Measurements from ENCODE around the gene RHOT1.
A peak's percentile ranks its signal among the peaks of the same experiment; 100 is the strongest.
"Not testable (repeated sequence)": the region's sequence is repeated elsewhere in the genome, so short reads cannot be mapped to it uniquely, and the experiment has no call there.

RHOT1 gene

GRCh38 chr17:32114536-32114935, 27.8 kb upstream of the RHOT1 start:
- Mint-ChIP-seq H3K4me1 (ENCODE audit: low read depth) (peaks cover 8% of the 10 kb centered on the region), H3K27ac (no peak overlapping the region), H3K36me3 (ENCODE audit: low read depth) (no peaks in the 10 kb centered on the region), H3K9me3 (no peaks in the 10 kb centered on the region), H3K4me3 (no peak overlapping the region), H3K27me3 (ENCODE audit: low read depth) (peaks cover 7% of the 10 kb centered on the region)
- no peak for DNase-seq (ENCODE audit: low spot score)

- H3K4me1 Mint-ChIP-seq (ENCODE audit: low read depth); H3K27me3 Mint-ChIP-seq (ENCODE audit: low read depth); H3K9me3 Mint-ChIP-seq; H3K27ac Mint-ChIP-seq; DNase-seq (ENCODE audit: low spot score); H3K36me3 Mint-ChIP-seq (ENCODE audit: low read depth); H3K4me3 Mint-ChIP-seq: not testable (repeated sequence)
Observed at GRCh38 chr17:32115546-32115945, 26.8 kb upstream of the RHOT1 start.

GRCh38 chr17:32116937-32117336, 25.4 kb upstream of the RHOT1 start:
- Mint-ChIP-seq H3K9me3 (no peaks in the 10 kb centered on the region), H3K4me3 (no peak overlapping the region), H3K4me1 (ENCODE audit: low read depth) (peaks cover 5% of the 10 kb centered on the region)

GRCh38 chr17:32117399-32117798, 24.9 kb upstream of the RHOT1 start:
- DNase-seq (ENCODE audit: low spot score), result no peak
- Mint-ChIP-seq H3K27ac (no peak overlapping the region), H3K36me3 (ENCODE audit: low read depth) (no peaks in the 10 kb centered on the region), H3K4me1 (ENCODE audit: low read depth) (peaks cover 5% of the 10 kb centered on the region), H3K9me3 (no peaks in the 10 kb centered on the region), H3K27me3 (ENCODE audit: low read depth) (peaks cover 14% of the 10 kb centered on the region), H3K4me3 (no peak overlapping the region)

More at GRCh38 chr17:32116937-32117336, 25.4 kb upstream of the RHOT1 start:
- H3K36me3 Mint-ChIP-seq (ENCODE audit: low read depth), result no peaks in the 10 kb centered on the region
- H3K27ac Mint-ChIP-seq, result no peak overlapping the region
- H3K27me3 Mint-ChIP-seq (ENCODE audit: low read depth), result peaks cover 14% of the 10 kb centered on the region
- no peak for DNase-seq (ENCODE audit: low spot score)

GRCh38 chr17:32118088-32118487, 24.2 kb upstream of the RHOT1 start:
- H3K4me1 Mint-ChIP-seq (ENCODE audit: low read depth); H3K4me3 Mint-ChIP-seq; H3K27ac Mint-ChIP-seq; H3K9me3 Mint-ChIP-seq; H3K36me3 Mint-ChIP-seq (ENCODE audit: low read depth); DNase-seq (ENCODE audit: low spot score): not testable (repeated sequence)
- H3K27me3 Mint-ChIP-seq (ENCODE audit: low read depth), result peaks cover 14% of the 10 kb centered on the region

- Mint-ChIP-seq H3K36me3 (ENCODE audit: low read depth) (no peaks in the 10 kb centered on the region), H3K27me3 (ENCODE audit: low read depth) (peaks cover 14% of the 10 kb centered on the region), H3K4me1 (ENCODE audit: low read depth) (peaks cover 2% of the 10 kb centered on the region), H3K9me3 (no peaks in the 10 kb centered on the region), H3K27ac (no peak overlapping the region), H3K4me3 (no peak overlapping the region)
- DNase-seq (ENCODE audit: low spot score), result no peak
Observed at GRCh38 chr17:32118835-32119234, 23.5 kb upstream of the RHOT1 start.

- no peak overlapping the region for H3K4me3 Mint-ChIP-seq
- H3K36me3 Mint-ChIP-seq (ENCODE audit: low read depth), result no peaks in the 10 kb centered on the region
- no peaks in the 10 kb centered on the region for H3K9me3 Mint-ChIP-seq
- peaks cover 14% of the 10 kb centered on the region for H3K27me3 Mint-ChIP-seq (ENCODE audit: low read depth)
- peaks cover under 1% of the 10 kb centered on the region for H3K4me1 Mint-ChIP-seq (ENCODE audit: low read depth)
- no peak for DNase-seq (ENCODE audit: low spot score)
- H3K27ac Mint-ChIP-seq, result no peak overlapping the region
Observed at GRCh38 chr17:32120141-32120540, 22.2 kb upstream of the RHOT1 start.

- no peak overlapping the region for H3K27ac Mint-ChIP-seq
- no peaks in the 10 kb centered on the region for H3K36me3 Mint-ChIP-seq (ENCODE audit: low read depth)
Observed at GRCh38 chr17:32120716-32121115, 21.6 kb upstream of the RHOT1 start.

GRCh38 chr17:32123782-32124181, 18.5 kb upstream of the RHOT1 start:
- no peak overlapping the region for H3K27ac Mint-ChIP-seq
- no peak for DNase-seq (ENCODE audit: low spot score)
- H3K27me3 Mint-ChIP-seq (ENCODE audit: low read depth), result peaks cover 7% of the 10 kb centered on the region
- H3K9me3 Mint-ChIP-seq, result no peaks in the 10 kb centered on the region
- H3K36me3 Mint-ChIP-seq (ENCODE audit: low read depth), result peaks cover 5% of the 10 kb centered on the region
- H3K4me1 Mint-ChIP-seq (ENCODE audit: low read depth), result peaks cover 12% of the 10 kb centered on the region
- no peak overlapping the region for H3K4me3 Mint-ChIP-seq

More at GRCh38 chr17:32120716-32121115, 21.6 kb upstream of the RHOT1 start:
- no peaks in the 10 kb centered on the region for H3K9me3 Mint-ChIP-seq
- no peak for DNase-seq (ENCODE audit: low spot score)
- H3K4me3 Mint-ChIP-seq, result no peak overlapping the region
- H3K27me3 Mint-ChIP-seq (ENCODE audit: low read depth), result peaks cover 14% of the 10 kb centered on the region
- H3K4me1 Mint-ChIP-seq (ENCODE audit: low read depth), result peaks cover 2% of the 10 kb centered on the region

- Mint-ChIP-seq H3K4me1 (ENCODE audit: low read depth) (peaks cover 18% of the 10 kb centered on the region), H3K9me3 (no peaks in the 10 kb centered on the region), H3K27ac (peak overlapping the region; percentile 56), H3K36me3 (ENCODE audit: low read depth) (peaks cover 11% of the 10 kb centered on the region), H3K4me3 (no peak overlapping the region), H3K27me3 (ENCODE audit: low read depth) (peaks cover 7% of the 10 kb centered on the region)
- DNase-seq (ENCODE audit: low spot score), result no peak
Observed at GRCh38 chr17:32124985-32125847, 17.1 kb upstream of the RHOT1 start.

GRCh38 chr17:32125848-32126153, 16.5 kb upstream of the RHOT1 start:
- H3K4me3 Mint-ChIP-seq, result no peak overlapping the region
- peaks cover 3% of the 10 kb centered on the region for H3K27me3 Mint-ChIP-seq (ENCODE audit: low read depth)
- no peaks in the 10 kb centered on the region for H3K9me3 Mint-ChIP-seq
- peaks cover 18% of the 10 kb centered on the region for H3K4me1 Mint-ChIP-seq (ENCODE audit: low read depth)
- DNase-seq (ENCODE audit: low spot score), result no peak
- peaks cover 11% of the 10 kb centered on the region for H3K36me3 Mint-ChIP-seq (ENCODE audit: low read depth)
- no peak overlapping the region for H3K27ac Mint-ChIP-seq

- H3K4me1 Mint-ChIP-seq (ENCODE audit: low read depth), result peaks cover 18% of the 10 kb centered on the region
- H3K27ac Mint-ChIP-seq, result peak overlapping the region; percentile 26
- H3K36me3 Mint-ChIP-seq (ENCODE audit: low read depth), result peaks cover 11% of the 10 kb centered on the region
Observed at GRCh38 chr17:32126325-32126724, 16.0 kb upstream of the RHOT1 start.

GRCh38 chr17:32126746-32127145, 15.6 kb upstream of the RHOT1 start:
- Mint-ChIP-seq H3K27ac (peak overlapping the region; percentile 92), H3K9me3 (no peaks in the 10 kb centered on the region), H3K4me1 (ENCODE audit: low read depth) (peaks cover 18% of the 10 kb centered on the region), H3K36me3 (ENCODE audit: low read depth) (peaks cover 11% of the 10 kb centered on the region), H3K27me3 (ENCODE audit: low read depth) (no peaks in the 10 kb centered on the region), H3K4me3 (no peak overlapping the region)
- no peak for DNase-seq (ENCODE audit: low spot score)

More at GRCh38 chr17:32126325-32126724, 16.0 kb upstream of the RHOT1 start:
- no peaks in the 10 kb centered on the region for H3K27me3 Mint-ChIP-seq (ENCODE audit: low read depth)
- no peaks in the 10 kb centered on the region for H3K9me3 Mint-ChIP-seq
- no peak for DNase-seq (ENCODE audit: low spot score)
- peak overlapping the region; percentile 18 for H3K4me3 Mint-ChIP-seq

GRCh38 chr17:32127158-32127897, 15.0 kb upstream of the RHOT1 start:
- Mint-ChIP-seq H3K4me3 (peak overlapping the region; percentile 91), H3K4me1 (ENCODE audit: low read depth) (peaks cover 18% of the 10 kb centered on the region), H3K36me3 (ENCODE audit: low read depth) (peaks cover 11% of the 10 kb centered on the region), H3K27me3 (ENCODE audit: low read depth) (no peaks in the 10 kb centered on the region), H3K27ac (peak overlapping the region; percentile 92), H3K9me3 (no peaks in the 10 kb centered on the region)
- peak; percentile 82 for DNase-seq (ENCODE audit: low spot score)

All from T-helper 2 cell treated with Interferon-gamma antibody and Interleukin-4, amounts not matched to agents 5 μg/mL and 100 μg/mL, for 36 hours (primary cell).